ENCODE results near the gene HEXB.

DNA sequence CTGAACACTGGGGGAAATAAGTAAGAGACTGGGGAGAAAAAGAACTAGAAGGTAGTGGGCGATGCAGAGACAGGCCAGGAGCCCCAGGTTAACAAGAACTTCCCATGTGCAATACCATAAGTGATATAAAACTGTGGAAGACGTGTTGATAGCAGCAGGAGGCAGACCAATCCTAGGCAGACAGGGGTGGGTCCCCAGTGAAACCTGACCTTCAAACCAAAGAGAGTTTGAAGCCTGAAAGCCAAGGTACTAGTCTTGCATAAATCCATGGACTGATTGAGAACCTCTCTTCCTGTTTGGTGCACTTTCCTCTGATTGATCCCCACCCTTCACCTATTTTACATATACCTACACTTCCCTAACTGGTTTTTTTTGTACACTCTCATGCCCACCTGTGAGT lies 15.2 kb upstream of the HEXB start:
- TF ChIP-seq EP300 (IDR thresholded peaks at IDR 0.05; ENCODE audit: low read depth in 2 of 2, low read length in 2 of 2) = no peak
- no peak for TF ChIP-seq EP300 (CRISPR knock-in tag; IDR thresholded peaks at IDR 0.05; ENCODE audit: borderline replicate concordance)
- no peak for TF ChIP-seq RAD21 (CRISPR knock-in tag; IDR thresholded peaks at IDR 0.05)
- TF ChIP-seq, protein P1, sequence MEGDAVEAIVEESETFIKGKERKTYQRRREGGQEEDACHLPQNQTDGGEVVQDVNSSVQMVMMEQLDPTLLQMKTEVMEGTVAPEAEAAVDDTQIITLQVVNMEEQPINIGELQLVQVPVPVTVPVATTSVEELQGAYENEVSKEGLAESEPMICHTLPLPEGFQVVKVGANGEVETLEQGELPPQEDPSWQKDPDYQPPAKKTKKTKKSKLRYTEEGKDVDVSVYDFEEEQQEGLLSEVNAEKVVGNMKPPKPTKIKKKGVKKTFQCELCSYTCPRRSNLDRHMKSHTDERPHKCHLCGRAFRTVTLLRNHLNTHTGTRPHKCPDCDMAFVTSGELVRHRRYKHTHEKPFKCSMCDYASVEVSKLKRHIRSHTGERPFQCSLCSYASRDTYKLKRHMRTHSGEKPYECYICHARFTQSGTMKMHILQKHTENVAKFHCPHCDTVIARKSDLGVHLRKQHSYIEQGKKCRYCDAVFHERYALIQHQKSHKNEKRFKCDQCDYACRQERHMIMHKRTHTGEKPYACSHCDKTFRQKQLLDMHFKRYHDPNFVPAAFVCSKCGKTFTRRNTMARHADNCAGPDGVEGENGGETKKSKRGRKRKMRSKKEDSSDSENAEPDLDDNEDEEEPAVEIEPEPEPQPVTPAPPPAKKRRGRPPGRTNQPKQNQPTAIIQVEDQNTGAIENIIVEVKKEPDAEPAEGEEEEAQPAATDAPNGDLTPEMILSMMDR (CRISPR knock-in tag; IDR thresholded peaks at IDR 0.05) = no peak
- no peak for TF ChIP-seq JUND (CRISPR knock-in tag; IDR thresholded peaks at IDR 0.05)
- TF ChIP-seq, protein P2, sequence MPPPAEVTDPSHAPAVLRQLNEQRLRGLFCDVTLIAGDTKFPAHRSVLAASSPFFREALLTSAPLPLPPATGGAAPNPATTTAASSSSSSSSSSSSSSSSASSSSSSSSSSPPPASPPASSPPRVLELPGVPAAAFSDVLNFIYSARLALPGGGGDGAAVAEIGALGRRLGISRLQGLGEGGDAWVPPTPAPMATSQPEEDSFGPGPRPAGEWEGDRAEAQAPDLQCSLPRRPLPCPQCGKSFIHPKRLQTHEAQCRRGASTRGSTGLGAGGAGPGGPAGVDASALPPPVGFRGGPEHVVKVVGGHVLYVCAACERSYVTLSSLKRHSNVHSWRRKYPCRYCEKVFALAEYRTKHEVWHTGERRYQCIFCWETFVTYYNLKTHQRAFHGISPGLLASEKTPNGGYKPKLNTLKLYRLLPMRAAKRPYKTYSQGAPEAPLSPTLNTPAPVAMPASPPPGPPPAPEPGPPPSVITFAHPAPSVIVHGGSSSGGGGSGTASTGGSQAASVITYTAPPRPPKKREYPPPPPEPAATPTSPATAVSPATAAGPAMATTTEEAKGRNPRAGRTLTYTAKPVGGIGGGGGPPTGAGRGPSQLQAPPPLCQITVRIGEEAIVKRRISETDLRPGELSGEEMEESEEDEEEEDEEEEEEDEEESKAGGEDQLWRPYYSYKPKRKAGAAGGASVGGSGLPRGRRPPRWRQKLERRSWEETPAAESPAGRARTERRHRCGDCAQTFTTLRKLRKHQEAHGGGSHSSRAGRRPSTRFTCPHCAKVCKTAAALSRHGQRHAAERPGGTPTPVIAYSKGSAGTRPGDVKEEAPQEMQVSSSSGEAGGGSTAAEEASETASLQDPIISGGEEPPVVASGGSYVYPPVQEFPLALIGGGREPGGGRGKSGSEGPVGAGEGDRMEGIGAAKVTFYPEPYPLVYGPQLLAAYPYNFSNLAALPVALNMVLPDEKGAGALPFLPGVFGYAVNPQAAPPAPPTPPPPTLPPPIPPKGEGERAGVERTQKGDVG (CRISPR knock-in tag; IDR thresholded peaks at IDR 0.05; ENCODE audit: borderline replicate concordance) = no peak
- TF ChIP-seq ZNF274 (CRISPR knock-in tag; IDR thresholded peaks at IDR 0.05) = no peak
- no peak for TF ChIP-seq HCFC1 (IDR thresholded peaks at IDR 0.05; ENCODE audit: low read depth, low read length)
- TF ChIP-seq ZNF616 (CRISPR knock-in tag; IDR thresholded peaks at IDR 0.05; ENCODE audit: low read depth) = no peak
- TF ChIP-seq ZNF737 (CRISPR knock-in tag; IDR thresholded peaks at IDR 0.05; ENCODE audit: borderline replicate concordance) = no peak
- no peak for TF ChIP-seq TP53 (CRISPR knock-in tag; conservative IDR thresholded peaks at IDR 0.05)

Data from HepG2 (cell line).